SK-N-SH treated with all-trans-retinoic acid at 6 μM for 48 hours (cell line): Measurements from ENCODE around the gene FBXO17.

Source experiments
- ATAC-seq: fragments of 200-7000 bp; cut with Tn5 transposase; 3 replicates; pipeline ENCODE4 v1.9.1; 2020; ENCODE audit warnings: mild to moderate bottlenecking, moderate library complexity
- ARNTL ChIP-seq: fragments of 450-650 bp; formaldehyde crosslinking; IDR thresholded peaks from 2 replicates; pipeline ENCODE4 v1.5.0; 2020; ENCODE audit warnings: low read depth, mild to moderate bottlenecking, moderate library complexity, borderline replicate concordance
- BACH2 ChIP-seq: fragments of 250-450 bp; sonication (Bioruptor Pico); IDR thresholded peaks from 2 replicates; pipeline ENCODE4 v1.9.0; 2021; ENCODE audit warnings: mild to moderate bottlenecking, borderline replicate concordance
- CSDC2 ChIP-seq: fragments of 250-450 bp; sonication (Bioruptor Pico); IDR thresholded peaks from 2 replicates; pipeline ENCODE4 v1.5.0; 2020; ENCODE audit warnings: mild to moderate bottlenecking, moderate library complexity
- ESRRG ChIP-seq: fragments of 250-450 bp; sonication (Bioruptor Pico); IDR thresholded peaks from 2 replicates; pipeline ENCODE4 v1.6.1; 2021; ENCODE audit warnings: mild to moderate bottlenecking
- GLIS3 ChIP-seq: fragments of 250-450 bp; sonication (Bioruptor Pico); IDR thresholded peaks from 2 replicates; pipeline ENCODE4 v1.5.0; 2020; ENCODE audit warnings: mild to moderate bottlenecking, moderate library complexity
- ISL1 ChIP-seq: fragments of 250-450 bp; sonication (Bioruptor Pico); IDR thresholded peaks from 2 replicates; pipeline ENCODE4 v2.1.2; 2022; ENCODE audit warnings: mild to moderate bottlenecking, moderate library complexity
- OSR1 ChIP-seq: fragments of 250-450 bp; sonication (Bioruptor Pico); IDR thresholded peaks from 2 replicates; pipeline ENCODE4 v1.8.0; 2022; ENCODE audit warnings: moderate library complexity, mild to moderate bottlenecking, inconsistent platforms
- PPARA ChIP-seq: fragments of 250-450 bp; sonication (Bioruptor Pico); IDR thresholded peaks from 2 replicates; pipeline ENCODE4 v1.5.0; 2020; ENCODE audit warnings: mild to moderate bottlenecking, borderline replicate concordance
- SNAI2 ChIP-seq: fragments of 250-450 bp; sonication (Bioruptor Pico); IDR thresholded peaks from 2 replicates; pipeline ENCODE4 v1.5.0; 2020; ENCODE audit warnings: mild to moderate bottlenecking, moderate library complexity
- TCF4 ChIP-seq: fragments of 250-450 bp; sonication (Bioruptor Pico); IDR thresholded peaks from 2 replicates; pipeline ENCODE4 v1.8.0; 2021; ENCODE audit warnings: mild to moderate bottlenecking, moderate library complexity, borderline replicate concordance
- ZFP3 ChIP-seq: fragments of 250-450 bp; sonication (Bioruptor Pico); IDR thresholded peaks from 2 replicates; pipeline ENCODE4 v1.5.0; 2020; ENCODE audit warnings: mild to moderate bottlenecking, moderate library complexity
- ZFP30 ChIP-seq: fragments of 450-650 bp; formaldehyde crosslinking; IDR thresholded peaks from 2 replicates; pipeline ENCODE4 v1.5.0; 2022; ENCODE audit warnings: mild to moderate bottlenecking, moderate library complexity
- ZNF565 ChIP-seq: fragments of 450-650 bp; formaldehyde crosslinking; conservative IDR thresholded peaks from 2 replicates; pipeline ENCODE4 v1.5.0; 2020; ENCODE audit warnings: low read depth, mild to moderate bottlenecking, moderate library complexity
- ZNF70 ChIP-seq: fragments of 450-650 bp; formaldehyde crosslinking; IDR thresholded peaks from 2 replicates; pipeline ENCODE4 v1.5.0; 2020; ENCODE audit warnings: mild to moderate bottlenecking, moderate library complexity
- ZNF8 ChIP-seq: fragments of 450-650 bp; formaldehyde crosslinking; IDR thresholded peaks from 2 replicates; pipeline ENCODE4 v1.5.0; 2020; ENCODE audit warnings: mild to moderate bottlenecking, moderate library complexity
- TF ChIP-seq, protein P1 (sequence below): fragments of 250-450 bp; sonication (Bioruptor Pico); IDR thresholded peaks from 2 replicates; pipeline ENCODE4 v1.5.0; 2020; ENCODE audit warnings: mild to moderate bottlenecking, moderate library complexity
- TF ChIP-seq, protein P2 (sequence below): fragments of 250-450 bp; sonication (Bioruptor Pico); IDR thresholded peaks from 2 replicates; pipeline ENCODE4 v1.8.0; 2020; ENCODE audit warnings: mild to moderate bottlenecking, moderate library complexity, borderline replicate concordance
- TF ChIP-seq, protein P3 (sequence below): fragments of 250-450 bp; sonication (Bioruptor Pico); IDR thresholded peaks from 2 replicates; pipeline ENCODE4 v1.5.1; 2020; ENCODE audit warnings: low read depth, mild to moderate bottlenecking, moderate library complexity

FBXO17 gene

DNA sequence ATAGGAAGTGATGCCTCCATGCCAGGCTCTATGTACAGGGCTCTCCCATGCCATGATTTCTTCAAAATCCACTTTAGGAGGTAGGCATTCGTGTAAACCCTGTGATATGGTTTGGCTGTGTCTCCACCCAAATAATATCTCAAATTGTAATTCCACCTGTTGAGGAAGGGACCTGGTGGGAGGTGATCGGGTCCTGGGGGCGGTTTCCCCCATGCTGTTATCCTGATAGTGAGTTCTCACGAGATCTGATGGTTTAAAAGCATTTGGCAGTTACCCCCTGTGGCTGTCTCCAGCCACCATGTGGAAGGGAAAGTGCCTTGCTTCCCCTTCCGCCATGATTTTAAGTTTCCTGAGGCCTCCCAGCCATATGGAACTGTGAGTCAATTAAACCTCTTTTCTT lies 53.1 kb downstream of the FBXO17 start (continued):
- TF ChIP-seq, protein P1, sequence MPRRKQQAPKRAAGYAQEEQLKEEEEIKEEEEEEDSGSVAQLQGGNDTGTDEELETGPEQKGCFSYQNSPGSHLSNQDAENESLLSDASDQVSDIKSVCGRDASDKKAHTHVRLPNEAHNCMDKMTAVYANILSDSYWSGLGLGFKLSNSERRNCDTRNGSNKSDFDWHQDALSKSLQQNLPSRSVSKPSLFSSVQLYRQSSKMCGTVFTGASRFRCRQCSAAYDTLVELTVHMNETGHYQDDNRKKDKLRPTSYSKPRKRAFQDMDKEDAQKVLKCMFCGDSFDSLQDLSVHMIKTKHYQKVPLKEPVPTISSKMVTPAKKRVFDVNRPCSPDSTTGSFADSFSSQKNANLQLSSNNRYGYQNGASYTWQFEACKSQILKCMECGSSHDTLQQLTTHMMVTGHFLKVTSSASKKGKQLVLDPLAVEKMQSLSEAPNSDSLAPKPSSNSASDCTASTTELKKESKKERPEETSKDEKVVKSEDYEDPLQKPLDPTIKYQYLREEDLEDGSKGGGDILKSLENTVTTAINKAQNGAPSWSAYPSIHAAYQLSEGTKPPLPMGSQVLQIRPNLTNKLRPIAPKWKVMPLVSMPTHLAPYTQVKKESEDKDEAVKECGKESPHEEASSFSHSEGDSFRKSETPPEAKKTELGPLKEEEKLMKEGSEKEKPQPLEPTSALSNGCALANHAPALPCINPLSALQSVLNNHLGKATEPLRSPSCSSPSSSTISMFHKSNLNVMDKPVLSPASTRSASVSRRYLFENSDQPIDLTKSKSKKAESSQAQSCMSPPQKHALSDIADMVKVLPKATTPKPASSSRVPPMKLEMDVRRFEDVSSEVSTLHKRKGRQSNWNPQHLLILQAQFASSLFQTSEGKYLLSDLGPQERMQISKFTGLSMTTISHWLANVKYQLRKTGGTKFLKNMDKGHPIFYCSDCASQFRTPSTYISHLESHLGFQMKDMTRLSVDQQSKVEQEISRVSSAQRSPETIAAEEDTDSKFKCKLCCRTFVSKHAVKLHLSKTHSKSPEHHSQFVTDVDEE (CRISPR knock-in tag) = no peak
- no peak for TF ChIP-seq ZFP30
- TF ChIP-seq, protein P2, sequence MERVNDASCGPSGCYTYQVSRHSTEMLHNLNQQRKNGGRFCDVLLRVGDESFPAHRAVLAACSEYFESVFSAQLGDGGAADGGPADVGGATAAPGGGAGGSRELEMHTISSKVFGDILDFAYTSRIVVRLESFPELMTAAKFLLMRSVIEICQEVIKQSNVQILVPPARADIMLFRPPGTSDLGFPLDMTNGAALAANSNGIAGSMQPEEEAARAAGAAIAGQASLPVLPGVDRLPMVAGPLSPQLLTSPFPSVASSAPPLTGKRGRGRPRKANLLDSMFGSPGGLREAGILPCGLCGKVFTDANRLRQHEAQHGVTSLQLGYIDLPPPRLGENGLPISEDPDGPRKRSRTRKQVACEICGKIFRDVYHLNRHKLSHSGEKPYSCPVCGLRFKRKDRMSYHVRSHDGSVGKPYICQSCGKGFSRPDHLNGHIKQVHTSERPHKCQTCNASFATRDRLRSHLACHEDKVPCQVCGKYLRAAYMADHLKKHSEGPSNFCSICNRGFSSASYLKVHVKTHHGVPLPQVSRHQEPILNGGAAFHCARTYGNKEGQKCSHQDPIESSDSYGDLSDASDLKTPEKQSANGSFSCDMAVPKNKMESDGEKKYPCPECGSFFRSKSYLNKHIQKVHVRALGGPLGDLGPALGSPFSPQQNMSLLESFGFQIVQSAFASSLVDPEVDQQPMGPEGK (CRISPR knock-in tag) = no peak

DNA sequence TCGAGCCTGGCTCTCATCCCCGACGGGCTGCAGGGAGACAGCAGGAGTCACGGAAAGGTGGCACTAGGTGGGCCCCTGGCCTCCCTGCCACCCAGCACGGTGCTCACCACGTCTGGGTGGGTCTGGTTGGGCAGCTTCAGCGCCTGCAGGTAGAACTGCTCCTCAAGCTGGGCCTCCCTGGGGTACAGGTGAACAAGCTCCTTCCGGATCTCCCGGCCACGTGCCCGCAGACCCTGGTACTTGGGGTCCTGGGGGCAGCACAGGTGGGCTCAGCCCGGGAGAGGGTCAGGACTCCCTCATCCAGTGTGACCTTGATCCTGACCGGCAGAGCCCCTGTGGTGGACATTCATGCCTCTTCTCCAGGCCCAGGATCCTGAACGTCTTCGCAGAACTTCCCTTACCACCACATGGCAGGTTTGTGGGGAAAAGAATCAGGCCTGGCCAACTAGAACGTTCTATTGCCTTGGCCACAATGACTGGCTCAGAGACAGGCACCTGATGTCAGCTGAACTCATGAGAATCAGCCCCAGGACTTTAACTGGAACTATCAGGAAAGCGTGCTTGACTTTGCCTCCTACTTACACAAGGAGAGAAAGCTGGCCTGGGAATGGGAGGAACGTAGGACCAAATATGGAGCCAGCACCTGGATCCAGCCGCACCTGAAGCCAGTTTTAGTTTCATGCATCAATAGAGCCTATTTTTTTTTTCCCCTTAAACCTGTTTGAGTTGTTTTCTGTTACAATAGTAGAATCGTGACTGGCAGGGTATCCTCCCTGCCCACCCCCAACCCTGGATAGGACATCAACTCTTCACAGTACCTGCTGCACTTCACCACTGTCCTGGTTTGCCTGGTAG lies 53.9 kb downstream of the FBXO17 start:
- TF ChIP-seq ESRRG (CRISPR knock-in tag) = no peak
- TF ChIP-seq, protein P2 (CRISPR knock-in tag) = no peak
- no peak for TF ChIP-seq PPARA (CRISPR knock-in tag)
- no peak for TF ChIP-seq ZNF8 (CRISPR knock-in tag)
- TF ChIP-seq CSDC2 = no peak
- TF ChIP-seq, protein P3, sequence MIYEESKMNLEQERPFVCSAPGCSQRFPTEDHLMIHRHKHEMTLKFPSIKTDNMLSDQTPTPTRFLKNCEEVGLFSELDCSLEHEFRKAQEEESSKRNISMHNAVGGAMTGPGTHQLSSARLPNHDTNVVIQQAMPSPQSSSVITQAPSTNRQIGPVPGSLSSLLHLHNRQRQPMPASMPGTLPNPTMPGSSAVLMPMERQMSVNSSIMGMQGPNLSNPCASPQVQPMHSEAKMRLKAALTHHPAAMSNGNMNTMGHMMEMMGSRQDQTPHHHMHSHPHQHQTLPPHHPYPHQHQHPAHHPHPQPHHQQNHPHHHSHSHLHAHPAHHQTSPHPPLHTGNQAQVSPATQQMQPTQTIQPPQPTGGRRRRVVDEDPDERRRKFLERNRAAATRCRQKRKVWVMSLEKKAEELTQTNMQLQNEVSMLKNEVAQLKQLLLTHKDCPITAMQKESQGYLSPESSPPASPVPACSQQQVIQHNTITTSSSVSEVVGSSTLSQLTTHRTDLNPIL = no peak
- no peak for TF ChIP-seq ZNF565 (CRISPR knock-in tag)
- TF ChIP-seq ZFP3 (CRISPR knock-in tag) = no peak
- TF ChIP-seq, protein P1 (CRISPR knock-in tag) = no peak
- no peak for TF ChIP-seq BACH2 (CRISPR knock-in tag)
- TF ChIP-seq ISL1 (CRISPR knock-in tag) = no peak
- TF ChIP-seq SNAI2 (CRISPR knock-in tag) = no peak
- no peak for TF ChIP-seq GLIS3 (CRISPR knock-in tag)
- TF ChIP-seq, all 23 proteins: peak for 0
- no peak for ATAC-seq

DNA sequence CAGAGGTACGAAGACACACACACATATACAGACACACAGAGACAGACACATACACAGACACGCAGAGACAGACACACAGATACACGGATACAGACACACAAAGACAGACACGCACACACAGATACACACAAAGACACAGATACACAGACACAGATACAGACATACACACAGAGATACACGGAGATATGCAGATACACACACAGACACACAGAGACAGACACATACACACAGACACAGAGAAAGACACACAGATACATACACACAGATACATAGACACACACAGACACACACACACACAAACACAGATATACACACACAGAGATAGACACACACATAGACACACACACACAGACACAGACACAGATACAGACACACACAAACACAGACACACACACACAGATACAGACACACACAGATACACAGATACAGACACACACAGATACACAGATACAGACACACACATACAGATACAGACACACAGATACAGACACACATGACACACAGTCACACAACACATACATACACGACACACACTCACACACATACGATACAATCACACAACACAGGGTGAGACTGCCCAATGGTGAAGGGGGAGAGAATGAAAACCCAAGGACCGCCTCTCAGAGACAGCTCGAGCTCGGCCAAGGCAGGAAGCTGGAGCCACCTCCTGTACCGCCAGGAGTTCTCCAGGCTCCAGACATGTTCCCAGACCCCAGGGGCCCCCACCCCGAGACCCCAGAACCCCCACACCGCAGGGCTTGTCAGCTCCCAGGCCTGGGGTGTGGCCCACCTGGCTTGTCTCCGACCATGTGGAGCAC lies 54.7 kb downstream of the FBXO17 start:
- ATAC-seq = no peak
- no peak for TF ChIP-seq ZNF70 (CRISPR knock-in tag)
- TF ChIP-seq CSDC2 = no peak
- TF ChIP-seq, protein P3 = no peak
- no peak for TF ChIP-seq ARNTL (CRISPR knock-in tag)
- TF ChIP-seq GLIS3 (CRISPR knock-in tag) = no peak
- no peak for TF ChIP-seq ZNF8 (CRISPR knock-in tag)
- no peak for TF ChIP-seq ZFP3 (CRISPR knock-in tag)
- TF ChIP-seq TCF4 (CRISPR knock-in tag) = no peak
- TF ChIP-seq ESRRG (CRISPR knock-in tag) = no peak
- TF ChIP-seq BACH2 (CRISPR knock-in tag) = no peak
- TF ChIP-seq OSR1 (CRISPR knock-in tag) = no peak
- TF ChIP-seq, protein P2 (CRISPR knock-in tag) = no peak
